OCI-LY1 (cell line): ENCODE measurements around the gene RSPH9.

Experiments used
- EZH2 ChIP-seq: fragments of 200-600 bp; sonication (generic), shearing (Covaris generic); IDR thresholded peaks from 2 replicates; pipeline ENCODE4 v1.8.0; 2017; ENCODE audit warnings: borderline replicate concordance, mixed run types, mild to moderate bottlenecking, antibody characterized with exemption, low read length, moderate library complexity, mixed read lengths
- TF ChIP-seq, protein P1 (sequence below): fragments of 200-600 bp; sonication (generic), shearing (Covaris generic); IDR thresholded peaks from 2 replicates; pipeline ENCODE4 v1.5.1; 2017; ENCODE audit warnings: mild to moderate bottlenecking, antibody characterized with exemption, low read length, moderate library complexity, mixed read lengths

DNA sequence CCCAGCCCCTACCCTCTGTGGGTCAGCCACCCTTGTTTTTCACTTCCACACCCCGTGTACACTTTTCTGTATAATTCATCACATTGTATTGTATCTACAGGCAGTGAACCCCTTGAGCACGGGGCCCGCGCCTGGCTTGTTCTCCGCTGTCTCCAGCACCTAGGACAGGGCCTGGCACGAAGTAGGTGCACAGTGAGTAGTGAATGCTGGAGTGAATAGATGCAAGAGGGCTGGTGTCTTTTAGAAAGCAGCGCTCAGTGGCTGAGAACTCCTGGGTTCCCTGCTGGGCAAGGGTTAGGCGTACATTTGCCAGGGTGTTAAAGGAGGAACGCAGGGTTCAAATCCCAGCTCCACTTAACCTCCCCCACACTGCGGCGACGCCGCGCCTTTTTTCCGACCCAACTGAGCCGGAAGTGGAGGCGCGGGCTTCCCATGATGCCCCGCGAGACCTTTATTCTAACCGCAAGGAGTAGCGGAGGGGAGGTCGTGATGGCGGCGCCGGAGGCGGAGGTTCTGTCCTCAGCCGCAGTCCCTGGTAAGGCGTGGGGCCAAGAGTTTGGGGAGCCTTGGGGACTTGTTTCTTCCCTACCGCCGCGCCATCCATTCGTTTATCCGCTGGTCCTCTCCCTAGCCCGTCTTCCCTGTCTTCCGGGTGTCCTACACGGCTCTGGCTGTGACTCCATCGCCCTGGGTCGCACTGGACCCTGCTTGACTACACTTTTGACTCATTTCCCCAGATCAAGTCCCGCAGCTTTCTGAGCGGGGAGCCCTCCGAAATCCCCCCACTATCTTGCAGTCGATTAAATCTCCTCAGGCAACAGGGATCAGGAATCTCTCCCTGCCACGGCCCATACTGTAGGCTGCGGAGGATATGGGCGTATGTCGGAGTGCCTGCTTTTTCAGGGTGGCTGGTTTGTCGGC is 9.2 kb upstream of the RSPH9 start, which contains the start of gene MAD2L1BP:
- TF ChIP-seq, protein P1, sequence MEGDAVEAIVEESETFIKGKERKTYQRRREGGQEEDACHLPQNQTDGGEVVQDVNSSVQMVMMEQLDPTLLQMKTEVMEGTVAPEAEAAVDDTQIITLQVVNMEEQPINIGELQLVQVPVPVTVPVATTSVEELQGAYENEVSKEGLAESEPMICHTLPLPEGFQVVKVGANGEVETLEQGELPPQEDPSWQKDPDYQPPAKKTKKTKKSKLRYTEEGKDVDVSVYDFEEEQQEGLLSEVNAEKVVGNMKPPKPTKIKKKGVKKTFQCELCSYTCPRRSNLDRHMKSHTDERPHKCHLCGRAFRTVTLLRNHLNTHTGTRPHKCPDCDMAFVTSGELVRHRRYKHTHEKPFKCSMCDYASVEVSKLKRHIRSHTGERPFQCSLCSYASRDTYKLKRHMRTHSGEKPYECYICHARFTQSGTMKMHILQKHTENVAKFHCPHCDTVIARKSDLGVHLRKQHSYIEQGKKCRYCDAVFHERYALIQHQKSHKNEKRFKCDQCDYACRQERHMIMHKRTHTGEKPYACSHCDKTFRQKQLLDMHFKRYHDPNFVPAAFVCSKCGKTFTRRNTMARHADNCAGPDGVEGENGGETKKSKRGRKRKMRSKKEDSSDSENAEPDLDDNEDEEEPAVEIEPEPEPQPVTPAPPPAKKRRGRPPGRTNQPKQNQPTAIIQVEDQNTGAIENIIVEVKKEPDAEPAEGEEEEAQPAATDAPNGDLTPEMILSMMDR = no peak
- TF ChIP-seq EZH2 = no peak
